CD4-positive, alpha-beta T cell treated with Interleukin-15 for 4 hours (primary cell): ENCODE measurements around the gene CORO2B.
"Not testable (repeated sequence)": the region's sequence is repeated elsewhere in the genome, so short reads cannot be mapped to it uniquely, and the experiment has no call there.

Experiments
- DNase-seq: peaks from one replicate; pipeline ENCODE4 v3.0.0-alpha.2; 2020; ENCODE audit warnings: low spot score

Gene CORO2B

DNA sequence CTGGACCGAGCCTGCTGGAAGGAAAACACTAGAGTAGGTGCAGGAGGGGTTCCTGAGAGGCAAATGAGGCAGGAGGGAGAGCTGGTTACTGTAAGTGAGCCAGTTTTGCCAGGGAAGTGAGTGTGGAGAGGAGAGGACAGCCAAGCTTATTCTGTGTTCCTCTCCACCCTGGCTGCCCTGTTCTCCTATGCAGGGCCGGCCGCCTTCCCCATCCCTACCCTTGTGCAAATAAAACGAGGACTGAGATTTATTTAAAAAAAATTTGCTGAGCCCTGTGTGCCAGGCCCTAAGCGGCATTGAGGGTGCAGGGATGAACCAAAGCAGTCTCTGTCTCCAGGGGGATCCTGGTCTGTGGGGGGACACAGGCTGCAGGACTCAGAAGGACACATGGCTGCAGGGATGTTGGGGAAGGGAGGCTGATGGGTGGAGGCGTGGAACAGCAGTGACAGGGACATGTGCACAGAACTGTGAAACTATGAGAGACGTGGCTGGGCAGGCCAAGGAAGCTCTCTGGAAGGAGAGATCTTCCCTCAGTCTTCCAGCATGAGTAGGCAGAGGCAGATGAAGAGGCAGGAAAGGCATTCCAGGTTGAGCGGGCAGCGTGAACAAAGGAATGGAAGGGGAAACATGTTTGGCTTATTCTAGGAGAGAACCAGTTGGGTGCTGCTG is 12.1 kb downstream of the CORO2B start:
- DNase-seq = no peak

DNA sequence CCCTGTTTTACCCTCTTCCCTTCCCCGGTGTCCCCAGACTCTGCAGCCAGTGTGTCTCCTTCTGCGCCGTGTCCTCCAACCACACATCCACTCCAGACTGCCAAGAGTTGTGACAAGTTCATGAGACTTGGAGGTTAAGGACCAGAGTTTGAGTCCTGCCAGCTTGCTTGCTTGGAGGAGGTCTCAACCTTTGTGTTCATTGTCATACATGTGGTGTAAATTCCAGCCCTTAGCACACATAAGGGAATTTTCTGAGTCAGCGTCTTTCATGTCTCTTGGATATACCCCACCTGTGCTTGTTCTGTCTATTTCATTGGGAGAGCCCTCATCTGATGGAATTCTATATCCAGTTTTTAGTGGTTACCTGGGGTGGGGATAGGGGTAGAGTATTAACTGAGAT is 13.3 kb downstream of the CORO2B start:
- DNase-seq = no peak

DNA sequence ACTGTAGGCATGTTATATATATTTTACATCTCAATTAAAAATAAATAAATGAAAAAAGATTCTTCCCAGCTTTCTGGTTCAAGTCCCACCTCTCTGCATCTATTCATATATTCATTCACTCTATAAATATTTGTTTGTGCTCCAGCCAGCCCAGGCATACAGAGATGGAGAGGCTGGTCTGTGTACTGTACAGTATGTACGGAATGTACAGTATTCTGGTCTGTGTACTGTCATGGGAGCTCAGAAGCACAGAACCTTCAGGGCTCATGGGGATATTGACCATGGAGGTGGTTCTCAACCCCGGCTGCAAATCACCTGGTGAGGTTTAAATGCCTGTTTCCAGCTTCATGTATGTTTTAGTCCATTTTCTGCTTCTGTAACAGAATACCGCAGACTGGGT is 13.8 kb downstream of the CORO2B start:
- DNase-seq = no peak

DNA sequence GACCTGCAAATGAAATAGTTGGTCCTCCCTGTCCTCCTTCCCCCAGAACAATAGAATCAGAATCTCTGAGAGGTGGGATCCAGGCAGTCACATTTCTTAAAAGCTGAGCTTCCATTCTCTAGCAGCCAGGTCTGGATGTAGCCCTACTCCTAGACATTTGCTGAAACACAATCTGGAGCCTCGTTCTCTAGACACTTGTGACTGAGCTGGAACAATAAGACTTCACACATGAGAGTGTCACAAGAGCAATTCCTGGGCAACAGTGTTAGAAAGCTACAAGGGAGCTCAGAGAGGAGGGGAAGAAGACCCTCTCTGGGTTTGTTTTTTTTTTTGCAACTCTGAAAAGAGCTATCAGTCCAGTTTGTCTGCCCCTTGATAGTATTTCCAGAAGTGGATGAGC is 14.5 kb downstream of the CORO2B start:
- no peak for DNase-seq

DNA sequence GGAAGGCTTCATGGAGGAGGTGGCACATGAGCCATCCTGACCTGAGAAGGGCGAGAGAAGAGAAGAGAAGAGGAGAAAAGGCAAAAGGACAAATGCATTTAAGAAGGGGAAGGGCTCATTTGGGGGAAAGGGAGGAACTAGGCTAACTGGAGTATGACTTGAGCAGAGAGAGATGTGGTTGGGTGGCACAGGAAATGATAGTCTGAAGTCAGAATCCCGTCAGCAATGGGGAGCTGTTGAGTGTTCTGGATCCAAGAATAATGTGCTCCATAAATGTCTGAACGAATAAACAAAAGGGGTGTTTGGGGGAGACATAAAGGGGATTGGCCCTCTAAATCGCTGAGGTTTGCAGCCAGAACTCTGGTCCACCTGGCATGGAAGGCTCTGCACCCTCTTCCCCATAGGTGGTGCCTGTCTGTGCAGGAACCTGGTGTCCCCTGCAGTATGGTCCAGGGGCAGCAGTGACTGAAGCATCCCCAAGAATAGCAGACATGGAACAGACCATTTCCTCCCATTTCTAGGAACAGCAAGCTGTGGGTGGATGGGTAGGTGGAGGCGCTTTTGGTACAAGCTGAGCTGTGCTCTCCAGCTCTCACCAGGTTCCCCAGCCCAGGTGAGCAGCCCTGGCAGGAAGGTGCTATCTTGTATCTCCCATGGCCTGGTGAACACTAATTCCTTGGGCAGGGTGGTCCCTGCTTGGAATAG is 15.2 kb downstream of the CORO2B start:
- no peak for DNase-seq

DNA sequence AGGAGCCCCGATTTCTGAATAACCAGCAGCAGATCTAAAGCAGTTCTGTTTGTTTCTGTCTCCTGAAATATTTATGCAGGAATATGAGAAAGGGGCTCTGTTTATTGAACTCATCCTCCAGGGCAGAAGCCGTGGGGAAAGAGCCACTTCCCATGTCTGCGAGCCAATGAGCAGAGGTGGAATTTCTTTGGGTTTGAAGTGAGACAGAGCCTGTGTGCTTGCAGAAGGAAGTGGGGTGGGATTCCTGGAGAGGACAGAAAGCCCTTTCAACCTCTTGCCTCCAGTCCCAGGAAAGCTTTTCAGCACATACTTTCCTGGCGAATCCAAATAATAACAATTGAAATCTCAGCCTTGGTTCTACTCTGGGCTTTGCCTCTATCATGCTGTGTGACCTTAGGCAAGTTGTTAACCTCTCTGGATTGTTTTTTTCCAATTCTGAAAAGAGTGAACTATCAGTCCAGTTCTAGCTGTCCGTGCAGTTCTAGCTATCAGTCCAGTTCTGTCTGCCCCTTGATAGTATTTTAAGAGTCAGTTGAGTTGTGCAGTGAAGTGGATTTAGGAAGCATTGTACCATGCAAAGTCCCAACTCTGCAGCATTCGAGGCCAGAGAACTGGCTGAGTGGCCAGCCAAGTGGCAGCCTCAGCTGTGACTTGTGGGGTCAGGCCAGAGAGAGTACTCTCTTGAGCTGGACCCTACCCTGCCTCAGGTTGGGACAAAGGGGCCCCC is 15.9 kb downstream of the CORO2B start:
- no peak for DNase-seq

DNA sequence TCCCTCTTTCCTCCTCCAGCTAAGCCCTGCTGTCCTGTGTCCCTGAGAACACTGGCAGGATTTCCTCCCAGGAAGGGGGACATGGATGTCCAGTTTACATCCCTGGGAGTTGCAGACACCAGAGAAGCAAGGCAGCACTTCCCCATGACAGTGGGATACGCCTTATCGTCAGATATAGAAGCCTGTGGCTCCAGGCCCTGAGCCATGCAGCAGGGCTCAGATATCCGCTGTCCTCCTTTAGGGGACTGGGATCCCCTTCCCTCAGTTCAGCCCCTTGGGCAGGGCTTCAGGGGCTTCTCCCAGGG is 16.4 kb downstream of the CORO2B start:
- no peak for DNase-seq

DNA sequence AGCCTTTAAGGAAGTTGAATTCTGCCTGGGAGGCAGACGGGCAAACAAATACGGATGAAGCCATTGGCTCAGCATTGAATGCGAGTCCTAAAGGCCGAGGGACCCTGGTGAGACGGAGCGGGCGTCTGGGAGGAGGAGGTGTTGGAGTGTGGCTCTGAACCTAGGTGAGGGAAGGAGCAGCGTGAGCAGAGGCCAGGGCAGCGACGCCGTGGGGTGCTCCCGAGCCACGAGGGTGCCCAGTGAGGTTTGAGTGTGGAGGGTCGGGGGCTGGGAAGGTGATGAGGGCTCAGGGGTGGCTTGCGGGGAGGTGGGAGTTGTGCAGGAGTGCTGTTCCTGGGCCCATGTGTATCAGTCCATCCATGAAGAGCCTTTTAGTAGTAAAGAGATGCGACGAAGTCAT is 17.0 kb downstream of the CORO2B start:
- DNase-seq = no peak

DNA sequence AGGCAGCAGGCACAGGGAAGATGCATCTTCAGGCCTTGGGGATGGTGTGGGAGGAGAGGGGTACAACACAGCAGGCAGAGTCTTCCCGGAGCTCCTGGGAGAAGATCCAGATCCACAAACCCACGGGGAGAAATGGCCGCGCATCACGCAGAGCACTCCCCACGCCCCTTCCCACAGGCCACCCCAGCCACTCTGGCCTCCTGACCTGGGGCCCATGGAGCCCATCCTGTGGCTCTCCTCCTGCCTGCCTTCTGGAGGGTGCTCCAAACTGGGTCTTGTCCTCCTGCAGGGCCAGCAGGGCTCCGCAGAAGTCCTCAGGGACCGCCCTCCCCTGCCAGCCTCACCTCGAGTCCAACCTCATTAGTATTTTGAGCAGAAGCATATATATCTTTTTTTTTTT is 17.9 kb downstream of the CORO2B start:
- no peak for DNase-seq

DNA sequence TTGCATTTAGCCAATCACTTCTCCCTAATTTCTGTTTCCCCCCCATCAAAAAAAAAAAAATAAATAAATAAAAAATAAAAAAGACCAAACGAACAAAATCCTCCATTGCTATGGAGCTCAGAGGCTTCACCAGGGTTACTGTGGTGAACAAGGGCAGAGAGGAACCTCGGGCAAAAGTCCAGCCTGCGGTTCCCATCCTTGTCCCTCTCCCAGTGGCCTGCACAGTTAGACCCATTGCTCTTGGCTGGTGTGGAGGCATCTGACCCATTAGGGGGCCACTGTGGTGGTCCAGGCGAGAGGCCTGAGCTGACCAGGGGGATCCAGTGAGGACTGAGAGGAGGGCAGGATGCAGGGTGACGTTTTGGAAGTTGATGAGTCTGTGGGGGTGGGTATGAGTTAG is 18.8 kb downstream of the CORO2B start:
- DNase-seq = no peak

DNA sequence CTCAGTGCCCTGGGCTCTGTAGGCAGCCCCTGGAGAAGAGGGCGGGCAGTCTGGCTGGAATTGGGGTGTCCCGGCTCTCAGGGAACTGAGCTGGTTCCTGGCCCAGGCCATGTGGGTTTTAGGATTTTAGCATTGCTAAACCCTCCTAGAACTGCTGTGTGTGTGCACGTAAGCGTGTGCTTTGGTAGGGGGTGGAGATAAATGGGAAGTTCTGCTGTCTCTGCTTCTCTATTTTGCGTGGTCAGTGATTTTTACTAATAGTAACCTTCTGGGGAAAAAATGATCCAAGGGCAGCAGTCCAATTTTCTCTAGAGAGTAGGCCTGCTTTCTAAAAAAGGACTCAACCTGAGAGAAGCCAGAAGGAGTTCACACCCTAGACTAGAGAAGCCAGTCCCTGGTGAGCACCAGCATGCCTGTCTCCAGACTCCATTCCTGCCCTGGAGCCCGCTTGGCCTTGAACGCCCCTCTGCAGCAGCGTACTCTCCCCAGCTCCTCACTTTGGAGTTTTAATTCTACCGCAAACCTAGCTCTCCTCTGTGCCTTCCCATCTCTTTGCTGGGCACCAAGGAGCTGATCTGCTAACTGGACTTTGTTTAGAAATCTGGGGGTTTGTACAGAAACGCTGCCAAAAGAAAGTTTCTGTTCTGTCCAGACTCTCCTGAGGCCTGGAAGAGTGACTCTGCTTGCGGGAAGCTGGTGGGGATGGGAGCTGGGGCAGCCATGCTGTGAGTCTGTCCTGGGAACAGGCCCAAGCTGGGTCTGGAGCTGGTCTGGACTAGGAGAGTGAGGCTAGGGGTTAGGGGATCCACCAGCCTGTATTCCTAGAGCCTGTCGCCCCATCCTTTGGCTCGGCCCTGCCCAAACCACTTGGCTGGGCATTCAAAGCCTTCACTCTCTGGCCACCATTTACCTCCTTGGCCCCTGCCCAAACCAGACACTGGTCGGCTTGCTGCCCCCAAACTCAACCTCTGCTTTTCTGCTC is 19.7 kb downstream of the CORO2B start:
- DNase-seq = no peak

DNA sequence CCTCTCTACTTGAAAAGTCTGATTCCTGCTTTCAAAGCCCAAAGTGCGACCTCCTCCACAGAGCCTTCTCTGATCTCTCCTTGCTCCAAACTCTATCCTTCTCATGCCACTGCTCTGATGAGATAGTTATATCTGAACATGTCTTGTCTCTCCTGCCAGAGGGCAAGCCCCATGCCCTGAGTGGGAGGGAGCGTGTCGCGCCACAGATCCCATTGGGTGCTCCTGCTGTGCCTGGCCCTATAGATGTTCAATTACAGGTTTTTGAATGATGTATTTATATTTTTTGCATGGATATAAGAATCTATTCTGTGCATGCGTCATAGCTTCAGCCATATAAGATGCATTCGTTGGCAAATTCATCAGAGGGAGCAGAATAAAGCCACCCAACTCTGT is 20.4 kb downstream of the CORO2B start:
- no peak for DNase-seq

DNA sequence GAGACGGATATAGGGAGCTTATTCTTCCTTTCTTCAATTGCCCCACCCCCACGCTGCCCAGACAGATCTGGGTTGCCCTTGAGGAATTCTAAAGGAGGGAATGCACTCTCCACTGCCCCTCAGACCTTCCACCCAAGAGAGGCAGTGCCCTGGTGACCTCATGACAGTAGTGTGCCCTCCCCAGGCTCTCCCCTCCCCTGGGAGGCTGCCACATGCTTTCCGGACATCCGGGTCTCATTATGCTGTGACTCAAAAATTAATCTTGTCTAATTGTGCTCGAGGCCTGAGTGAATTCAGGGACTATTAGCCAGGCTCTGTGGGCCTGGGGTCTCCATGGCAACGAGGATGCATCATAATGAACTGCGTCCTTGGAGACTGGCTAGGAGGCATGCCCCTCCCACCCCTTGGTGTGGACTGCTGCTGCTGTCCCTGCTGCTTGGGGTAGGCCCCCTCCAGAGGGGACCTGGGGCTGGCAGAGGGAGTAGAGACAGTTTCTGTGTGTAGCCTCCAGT is 20.8 kb downstream of the CORO2B start:
- DNase-seq = no peak

DNA sequence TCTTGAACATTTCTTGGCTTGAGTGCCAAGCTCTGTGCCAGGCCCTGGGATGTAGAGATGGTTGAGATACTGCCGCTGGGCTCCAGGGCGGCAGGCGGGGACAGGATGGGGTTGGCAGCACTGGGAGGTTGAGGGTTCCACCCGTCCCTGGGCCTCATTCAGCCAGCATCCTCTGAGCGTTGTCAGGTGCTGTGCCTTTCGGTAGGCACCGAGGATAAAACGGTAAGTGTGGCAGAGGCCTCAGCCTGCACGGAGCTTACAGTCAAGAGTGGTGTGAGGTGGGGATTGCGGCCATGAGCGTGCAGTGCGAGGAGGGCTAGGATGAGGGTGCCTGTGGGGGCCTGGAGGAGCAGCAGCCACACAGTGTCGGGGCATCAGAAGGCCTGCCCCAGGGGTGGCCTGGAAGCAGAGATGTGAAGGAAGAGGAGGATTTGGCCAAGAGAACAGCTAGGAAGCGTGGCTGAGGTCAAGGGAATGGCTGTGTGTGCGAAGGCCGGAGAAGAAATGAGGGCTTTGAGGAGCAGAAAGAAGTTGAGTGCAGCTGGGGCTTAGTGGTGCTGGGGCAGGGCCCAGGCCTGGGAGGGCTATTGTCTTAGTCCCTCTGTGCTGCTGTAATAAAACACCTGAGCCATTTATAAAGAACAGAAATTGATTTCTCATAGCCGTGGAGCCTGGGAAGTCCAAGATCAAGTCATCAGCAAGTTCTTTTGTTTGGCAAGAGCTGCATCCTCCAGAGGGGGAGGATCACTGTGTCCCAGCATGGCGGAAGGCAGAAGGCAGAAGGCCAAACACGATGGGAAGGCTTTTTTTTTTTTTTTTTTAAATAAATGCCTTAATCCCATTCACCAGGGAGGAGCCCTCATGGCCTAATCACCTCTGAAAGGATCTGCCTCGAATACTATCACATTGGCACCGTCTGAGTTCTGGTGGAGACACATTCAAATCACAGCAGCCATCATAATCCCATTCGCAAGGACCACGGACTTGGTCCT is 22.7 kb downstream of the CORO2B start:
- no peak for DNase-seq

DNA sequence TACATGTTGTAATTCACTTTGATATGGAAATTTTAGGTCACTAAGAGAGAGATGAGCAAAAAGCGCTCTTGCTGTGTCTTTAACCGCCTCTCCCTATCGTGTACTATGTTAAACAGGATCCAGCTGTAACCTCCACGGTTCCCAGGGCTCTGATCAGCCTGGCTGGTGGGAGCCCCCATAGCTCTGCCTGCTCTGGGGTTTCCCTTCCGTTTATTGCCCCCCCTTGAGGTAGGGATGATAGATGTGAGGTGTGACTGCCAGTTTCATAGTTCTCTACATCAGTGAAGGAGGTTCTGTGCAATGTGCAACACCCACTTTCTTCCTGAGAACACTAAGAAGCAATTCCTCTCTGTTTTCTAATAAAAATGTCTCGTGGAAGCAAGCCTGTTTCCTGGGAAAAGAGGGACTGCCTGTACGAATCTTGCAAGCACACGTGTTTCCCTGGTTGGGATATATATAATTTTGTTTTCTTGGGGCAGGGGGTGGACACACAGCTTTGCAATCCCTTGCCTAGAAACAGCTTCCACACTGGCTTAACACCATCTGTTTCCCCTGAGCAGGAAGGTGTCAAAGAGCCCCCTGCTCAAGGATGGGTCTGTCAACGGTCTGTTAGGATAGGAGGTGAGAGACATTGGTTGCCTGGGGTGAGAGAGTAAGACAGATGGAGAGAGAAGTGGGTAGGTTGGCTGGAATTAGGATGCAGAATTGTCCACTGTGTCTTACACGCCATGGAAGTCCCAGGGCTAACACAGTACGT is 23.8 kb downstream of the CORO2B start:
- DNase-seq = no peak

DNA sequence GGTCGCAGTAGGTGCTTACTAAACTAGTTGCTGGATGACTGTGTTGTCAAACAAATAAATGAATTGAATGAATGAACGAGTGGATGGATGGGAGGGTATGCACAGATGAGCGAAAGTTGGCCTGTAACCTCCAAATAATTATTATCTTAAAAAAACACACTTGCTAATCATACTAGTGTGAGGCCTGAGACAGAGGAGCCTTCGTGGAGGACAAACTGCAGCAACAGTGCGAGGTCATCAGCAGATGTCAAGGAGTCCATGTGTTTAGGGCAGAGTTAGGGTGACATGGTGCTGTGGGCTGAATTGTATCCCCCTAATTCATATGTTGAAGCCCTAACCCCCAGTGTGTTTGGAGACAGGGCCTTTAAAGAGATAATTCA is 24.4 kb downstream of the CORO2B start:
- no peak for DNase-seq

DNA sequence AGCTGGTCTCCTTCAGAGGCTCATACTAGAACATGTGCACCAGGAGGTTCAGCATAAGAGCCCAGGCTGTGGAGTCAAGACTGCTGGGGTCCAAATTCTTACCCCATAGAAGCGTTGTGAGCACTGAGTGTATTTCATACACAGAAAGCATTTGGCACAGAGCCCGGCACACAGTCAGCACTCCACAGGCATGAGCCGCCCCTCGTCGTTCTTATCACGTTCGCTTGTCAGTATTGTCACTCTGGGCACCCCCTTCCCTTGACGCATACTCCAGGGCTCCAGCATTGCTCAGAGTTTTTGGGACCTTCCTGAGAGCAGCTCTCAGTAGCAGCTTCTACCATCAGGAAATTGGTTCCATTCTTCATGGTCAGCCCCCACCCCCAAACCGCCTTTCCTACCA is 25.2 kb downstream of the CORO2B start:
- no peak for DNase-seq

DNA sequence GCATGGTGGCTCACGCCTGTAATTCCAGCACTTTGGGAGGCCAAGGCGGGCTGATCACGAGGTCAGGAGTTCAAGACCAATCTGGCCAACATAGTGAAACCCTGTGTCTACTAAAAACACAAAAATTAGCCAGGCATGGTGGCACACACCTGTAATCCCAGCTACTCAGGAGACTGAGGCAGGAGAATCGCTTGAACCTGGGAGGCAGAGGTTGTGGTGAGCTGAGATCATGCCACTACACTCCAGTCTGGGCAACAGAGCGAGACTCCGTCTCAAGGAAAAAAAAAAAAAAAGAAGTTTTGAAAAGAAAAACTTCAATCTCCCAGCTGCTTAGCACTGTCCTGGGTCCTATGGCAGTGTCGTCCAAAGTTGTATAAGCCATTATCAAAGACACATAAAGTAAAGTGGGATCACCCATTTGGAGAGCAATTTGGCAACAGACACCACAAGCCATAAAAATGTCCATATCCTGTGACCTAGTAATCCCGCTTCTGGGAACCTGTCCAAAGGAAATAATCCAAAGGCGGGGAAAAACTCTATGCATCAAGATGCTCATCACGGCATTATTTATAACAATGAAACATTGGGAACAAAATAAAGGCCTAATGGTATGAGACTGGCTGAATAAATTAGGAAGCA is 26.2 kb downstream of the CORO2B start:
- not testable (repeated sequence) for DNase-seq

DNA sequence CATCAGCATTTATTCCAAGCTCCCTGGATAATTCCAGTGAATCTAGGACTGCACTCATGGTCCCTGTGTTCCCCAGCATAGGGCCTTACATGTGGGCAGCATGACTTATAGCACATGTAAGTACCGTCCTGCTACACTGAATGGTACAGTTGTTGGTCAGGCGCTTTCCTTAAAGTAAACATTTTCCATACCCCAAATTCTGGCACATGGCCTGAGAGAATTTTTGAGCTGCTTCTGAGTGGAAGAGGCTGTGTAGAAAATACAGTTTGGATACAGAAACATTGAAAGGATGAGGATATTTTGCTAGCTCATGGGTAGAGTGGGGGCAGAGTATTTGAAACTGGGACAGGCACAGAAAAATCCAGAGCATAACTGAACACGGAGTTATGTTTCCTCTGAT is 27.6 kb downstream of the CORO2B start:
- DNase-seq = no peak
